GM12878 (cell line): ENCODE measurements around the gene RAB40B. TPM values are rescaled to one million over a fixed set of nuclear protein-coding genes. Genes with fewer than 3 reads are reported as not detected.

Source experiments
- ATAC-seq: fragments of 200-7000 bp; cut with Tn5 transposase; 3 replicates; pipeline ENCODE4 v1.9.1; 2020; ENCODE audit warnings: mild to moderate bottlenecking, moderate library complexity
- BruUV-seq: library from RNA; stranded (reverse); fragments of 400-500 nt; replicated peaks from 2 replicates; lab custom pipeline; 2021; lab: Mats Ljungman, UMichigan
- CTCF ChIA-PET: fragments of 300-600 bp; sonication (Branson Sonifier 250); formaldehyde crosslinking; extraction: SDS; loops from one replicate; lab custom pipeline; 2021; ENCODE audit warnings: inconsistent platforms; lab: Yijun Ruan, JAX
- POLR2A ChIA-PET: fragments of 350-600 bp; formaldehyde crosslinking; extraction: SDS; loops from one replicate; lab custom pipeline; 2021; ENCODE audit warnings: inconsistent platforms; lab: Charles Lee
- RAD21 ChIA-PET: fragments of 300-600 bp; sonication (Branson Sonifier 250); formaldehyde crosslinking; loops from one replicate; lab custom pipeline; 2023; ENCODE audit warnings: antibody characterized with exemption; ENCODE audit not compliant: unreplicated experiment; lab: Charles Lee
- SMC1A ChIA-PET: fragments of 300-600 bp; sonication (Branson Sonifier 250); formaldehyde crosslinking; loops from one replicate; lab custom pipeline; 2023; ENCODE audit not compliant: unreplicated experiment, uncharacterized antibody; lab: Charles Lee
- DNase-seq: peaks from one replicate; pipeline ENCODE4 v3.0.0-alpha.2; 2011; ENCODE audit warnings: low read depth, low spot score
- FAIRE-seq: peaks from 3 replicates; lab custom pipeline; 2011; peaks lifted over from hg19 to GRCh38; lab: Jason Lieb, UNC
- H2AFZ ChIP-seq: 2 replicates; pipeline ENCODE4 v1.6.0; 2011; ENCODE audit warnings: low read depth, low read length, control low read depth; ENCODE audit not compliant: control insufficient read depth
- H3K27ac ChIP-seq: 2 replicates; pipeline ENCODE4 v1.5.1; 2011; ENCODE audit warnings: control low read depth; ENCODE audit not compliant: control insufficient read depth, insufficient read depth
- H3K27me3 ChIP-seq, 2 experiments: replicated peaks in 1 of 2; 2 replicates each; pipeline versions ENCODE4 v1.6.0 to v1.6.1; 2011; ENCODE audit warnings: low read length in 1 of 2; ENCODE audit not compliant: control insufficient read depth in 2 of 2, insufficient read depth in 2 of 2
- H3K36me3 ChIP-seq, 2 experiments: 2 replicates each; pipeline ENCODE4 v1.5.1; 2011; ENCODE audit warnings: low read length in 1 of 2; ENCODE audit not compliant: control insufficient read depth in 2 of 2, insufficient read depth in 2 of 2
- H3K4me1 ChIP-seq: 2 replicates; pipeline ENCODE4 v1.6.1; 2011; ENCODE audit warnings: mild to moderate bottlenecking, low read length, moderate library complexity, mixed read lengths; ENCODE audit not compliant: control insufficient read depth, insufficient read depth
- H3K4me2 ChIP-seq: 2 replicates; pipeline ENCODE4 v1.6.0; 2011; ENCODE audit warnings: control low read depth; ENCODE audit not compliant: control insufficient read depth, insufficient read depth
- H3K4me3 ChIP-seq: fragments of 200-600 bp; sonication (generic); 2 replicates; pipeline ENCODE4 v1.5.1; 2016
- H3K79me2 ChIP-seq: 2 replicates; pipeline ENCODE4 v1.6.0; 2011; ENCODE audit warnings: low read length; ENCODE audit not compliant: control insufficient read depth, insufficient read depth
- H3K9ac ChIP-seq: 2 replicates; pipeline ENCODE4 v1.8.0; 2011; ENCODE audit warnings: low read length, control low read depth, mixed read lengths; ENCODE audit not compliant: control insufficient read depth, insufficient read depth
- H3K9me3 ChIP-seq: replicated peaks from 3 replicates; pipeline ENCODE4 v1.5.1; 2011; ENCODE audit warnings: mild to moderate bottlenecking, low read length; ENCODE audit not compliant: control insufficient read depth, insufficient read depth
- H4K20me1 ChIP-seq: 2 replicates; pipeline ENCODE4 v1.6.0; 2011; ENCODE audit not compliant: control insufficient read depth, insufficient read depth
- CHD2 ChIP-seq: IDR thresholded peaks from 2 replicates; pipeline ENCODE4 v1.6.1; 2011; ENCODE audit warnings: low read depth, low read length, improper control_type of control experiment, borderline replicate concordance
- MEF2A ChIP-seq: IDR thresholded peaks from 2 replicates; pipeline ENCODE4 v1.6.1; 2011; ENCODE audit warnings: low read depth, mild to moderate bottlenecking, low read length, moderate library complexity; ENCODE audit not compliant: insufficient read depth
- MXI1 ChIP-seq: fragments of 150-350 bp; IDR thresholded peaks from 2 replicates; pipeline ENCODE4 v1.6.1; 2011; ENCODE audit warnings: low read depth, mild to moderate bottlenecking, inconsistent platforms, low read length, improper control_type of control experiment
- SMARCA5 ChIP-seq: fragments of 450-650 bp; IDR thresholded peaks from 2 replicates; pipeline ENCODE4 v1.6.1; 2017; ENCODE audit warnings: mild to moderate bottlenecking
- SREBF2 ChIP-seq: IDR thresholded peaks from 2 replicates; pipeline ENCODE4 v1.6.1; 2012; ENCODE audit warnings: mild to moderate bottlenecking, low read length
- WGBS: methylation state at CpG from one replicate; pipeline ENCODE4 v1.1.6; 2016; ENCODE audit warnings: low lambda C conversion rate; ENCODE audit not compliant: insufficient replicate concordance, insufficient coverage; ENCODE audit errors: missing lambda C conversion rate; 5-methylcytosine and 5-hydroxymethylcytosine counted together
- in situ Hi-C: fragments of 300-500 bp; cut with MboI; formaldehyde crosslinking; loops from 9 replicates; pipeline ENCODE4 v1.14.3; 2018; ENCODE audit warnings: mixed read lengths
- intact Hi-C: fragments of 100-400 bp; cut with micrococcal nuclease; formaldehyde crosslinking; loops from one replicate; pipeline ENCODE4 v1.14.2; 2022; ENCODE audit not compliant: unreplicated experiment
- polyA plus RNA-seq, 11 experiments: library from polyadenylated mRNA; depleted of rRNA in 4 of 11; unstranded in 6 of 11; stranded (reverse) in 5 of 11; fragments of >200 nt; fragmentation: Nextera tagmentation in 4 of 11; fragmentation: Illumina TruSeq in 1 of 11; extraction: Ambion mirVana in 4 of 11; extraction: Trizol in 1 of 11; gene quantifications; 1 replicate in 1 of 11; 2 replicates in 10 of 11; pipeline versions ENCODE4 v1.2.1 to v1.2.3, GENCODE V29; 2011 to 2016; ENCODE audit warnings: inconsistent platforms in 2 of 11, missing spikeins in 2 of 11, low read depth in 1 of 11
- total RNA-seq, 4 experiments: library from RNA; depleted of rRNA in 3 of 4; stranded (reverse); fragments of >200 nt in 3 of 4; fragmentation: Illumina TruSeq in 1 of 4; extraction: Trizol in 1 of 4; gene quantifications; 2 replicates each; pipeline versions ENCODE4 v1.2.1 to v1.2.3, GENCODE V29; 2013 to 2021
- TF ChIP-seq, protein P1 (sequence below): IDR thresholded peaks from 2 replicates; pipeline ENCODE4 v1.6.1; 2012; ENCODE audit warnings: low read depth, low read length, improper control_type of control experiment
- TF ChIP-seq, protein P2 (sequence below), 3 experiments: IDR thresholded peaks in 2 of 3; conservative IDR thresholded peaks in 1 of 3; 2 replicates each; pipeline ENCODE4 v1.5.1; 2011; ENCODE audit warnings: low read depth in 3 of 3, low read length in 3 of 3, mild to moderate bottlenecking in 3 of 3, control low read depth in 2 of 3, moderate library complexity in 2 of 3, inconsistent platforms in 1 of 3, mixed read lengths in 1 of 3; ENCODE audit not compliant: control insufficient read depth in 2 of 3, insufficient read depth in 1 of 3; ENCODE audit errors: extremely low read depth in 1 of 3
- TF ChIP-seq, protein P3 (sequence below): fragments of 450-650 bp; IDR thresholded peaks from 2 replicates; pipeline ENCODE4 v1.6.1; 2017; ENCODE audit warnings: mild to moderate bottlenecking, low read depth, inconsistent platforms; ENCODE audit not compliant: poor library complexity, severe bottlenecking
- TF ChIP-seq, protein P4 (sequence below): fragments of 150-350 bp; IDR thresholded peaks from 2 replicates; pipeline ENCODE4 v1.6.1; 2014; ENCODE audit warnings: mild to moderate bottlenecking, low read depth, low read length

RAB40B gene
- total and polyA plus RNA-seq, 10 of the 15 experiments (the other 5 are each of a cell fraction or from before 2014, with no cell fraction given): 0.06 to 2.8 (median 1.4) TPM

DNA sequence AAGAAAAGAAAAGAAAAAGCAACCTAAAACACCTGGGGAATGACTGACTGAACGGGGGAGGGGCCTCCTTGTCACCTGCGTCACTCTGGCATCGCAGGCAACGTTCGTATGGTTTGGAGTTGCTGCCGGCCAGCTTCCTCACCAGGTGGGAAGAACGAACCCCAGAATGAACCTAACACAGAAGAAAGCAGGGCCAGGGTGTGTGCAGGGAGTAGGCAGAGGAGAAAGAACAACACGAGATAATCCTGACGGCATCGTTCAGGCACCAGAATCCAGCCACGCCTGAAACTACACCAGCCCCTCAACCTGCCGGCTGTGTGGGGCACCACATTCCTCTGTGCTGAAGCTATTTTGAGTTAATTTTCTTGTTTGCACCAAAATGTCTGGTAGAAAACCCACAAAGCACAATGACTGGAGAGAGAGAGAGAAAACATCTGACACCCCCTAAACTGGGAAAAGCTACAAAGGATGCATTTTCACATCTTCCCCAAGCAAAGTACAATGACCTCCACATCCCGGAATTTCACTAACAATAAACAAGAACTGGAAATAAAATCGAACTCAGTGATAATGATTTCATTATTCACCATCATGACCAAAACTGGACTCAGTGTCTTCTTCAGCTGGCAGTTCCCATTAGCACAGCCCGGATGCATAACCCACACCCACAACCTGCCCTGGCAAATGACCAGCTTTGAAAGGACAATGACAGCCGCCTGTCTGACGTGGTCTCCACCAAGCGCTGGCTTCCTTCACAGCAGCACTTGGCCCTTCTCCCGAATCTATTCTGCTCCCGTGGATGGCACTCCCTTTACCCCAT lies 23.6 kb downstream of the RAB40B start (continued):
- TF ChIP-seq MXI1 (no peak), SMARCA5 (no peak)
- TF ChIP-seq, all 136 proteins: peak for 0

DNA sequence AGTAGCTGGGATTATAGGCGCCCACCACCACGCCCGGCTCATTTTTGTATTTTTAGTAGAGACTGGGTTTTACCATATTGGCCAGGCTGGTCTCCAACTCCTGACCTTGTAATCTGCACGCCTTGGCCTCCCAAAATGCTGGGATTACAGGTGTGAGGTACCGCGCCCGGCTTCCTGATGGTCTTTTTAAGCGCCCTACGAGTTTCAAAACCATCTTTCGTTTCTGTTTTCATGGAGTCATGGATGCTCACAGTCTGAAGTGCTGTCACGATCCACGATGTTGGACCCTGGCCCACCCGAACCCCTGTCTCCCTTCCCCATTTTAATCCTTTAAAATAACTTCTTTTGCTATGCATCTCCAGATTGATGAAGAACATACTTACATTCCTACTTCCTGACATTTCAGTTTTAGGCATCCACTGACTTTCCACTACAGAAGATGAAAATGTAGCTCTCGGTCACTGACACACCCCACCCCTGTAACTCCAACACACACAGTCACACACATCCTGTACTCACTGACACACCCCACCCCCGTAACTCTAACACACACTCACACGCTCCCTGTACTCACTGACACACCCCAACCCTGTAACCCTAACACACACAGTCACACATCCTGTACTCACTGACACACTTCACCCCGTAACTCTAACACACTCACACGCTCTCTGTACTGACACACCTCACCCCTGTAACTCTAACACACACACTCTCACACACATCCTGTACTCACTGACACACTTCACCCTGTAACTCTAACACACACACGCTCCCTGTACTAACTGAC lies 27.6 kb downstream of the RAB40B start:
- ChIA-PET SMC1A (no interaction called here), POLR2A (no interaction called here), RAD21 (no interaction called here), CTCF (interaction anchor here (1.3 kb wide), 1 partner anchor 97 kb away, joined by 3 read pairs; no protein-coding TSS in a partner anchor)
- no TSS peak for BruUV-seq
- intact Hi-C loops: no loop called here
- FAIRE-seq: no peak
- Histone ChIP-seq H3K36me3 (no peaks in the 10 kb centered on the region), H4K20me1 (no peaks in the 10 kb centered on the region), H3K27me3 (no peaks in the 10 kb centered on the region), H3K9ac (no peak overlapping the region), H3K4me3 (no peak overlapping the region), H3K9me3 (no peaks in the 10 kb centered on the region), H2AFZ (no peak overlapping the region), H3K4me2 (no peak overlapping the region), H3K27ac (no peak overlapping the region), H3K79me2 (no peaks in the 10 kb centered on the region), H3K4me1 (no peaks in the 10 kb centered on the region)
- ATAC-seq: no peak
- 68% methylated on average over 19 of the region's 19 CpGs for WGBS
- no peak for DNase-seq
- in situ Hi-C loops: no loop called here
- TF ChIP-seq, protein P1, sequence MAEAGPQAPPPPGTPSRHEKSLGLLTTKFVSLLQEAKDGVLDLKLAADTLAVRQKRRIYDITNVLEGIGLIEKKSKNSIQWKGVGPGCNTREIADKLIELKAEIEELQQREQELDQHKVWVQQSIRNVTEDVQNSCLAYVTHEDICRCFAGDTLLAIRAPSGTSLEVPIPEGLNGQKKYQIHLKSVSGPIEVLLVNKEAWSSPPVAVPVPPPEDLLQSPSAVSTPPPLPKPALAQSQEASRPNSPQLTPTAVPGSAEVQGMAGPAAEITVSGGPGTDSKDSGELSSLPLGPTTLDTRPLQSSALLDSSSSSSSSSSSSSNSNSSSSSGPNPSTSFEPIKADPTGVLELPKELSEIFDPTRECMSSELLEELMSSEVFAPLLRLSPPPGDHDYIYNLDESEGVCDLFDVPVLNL: no peak
- no peak for TF ChIP-seq CHD2
- no peak for TF ChIP-seq MEF2A
- TF ChIP-seq, protein P2, sequence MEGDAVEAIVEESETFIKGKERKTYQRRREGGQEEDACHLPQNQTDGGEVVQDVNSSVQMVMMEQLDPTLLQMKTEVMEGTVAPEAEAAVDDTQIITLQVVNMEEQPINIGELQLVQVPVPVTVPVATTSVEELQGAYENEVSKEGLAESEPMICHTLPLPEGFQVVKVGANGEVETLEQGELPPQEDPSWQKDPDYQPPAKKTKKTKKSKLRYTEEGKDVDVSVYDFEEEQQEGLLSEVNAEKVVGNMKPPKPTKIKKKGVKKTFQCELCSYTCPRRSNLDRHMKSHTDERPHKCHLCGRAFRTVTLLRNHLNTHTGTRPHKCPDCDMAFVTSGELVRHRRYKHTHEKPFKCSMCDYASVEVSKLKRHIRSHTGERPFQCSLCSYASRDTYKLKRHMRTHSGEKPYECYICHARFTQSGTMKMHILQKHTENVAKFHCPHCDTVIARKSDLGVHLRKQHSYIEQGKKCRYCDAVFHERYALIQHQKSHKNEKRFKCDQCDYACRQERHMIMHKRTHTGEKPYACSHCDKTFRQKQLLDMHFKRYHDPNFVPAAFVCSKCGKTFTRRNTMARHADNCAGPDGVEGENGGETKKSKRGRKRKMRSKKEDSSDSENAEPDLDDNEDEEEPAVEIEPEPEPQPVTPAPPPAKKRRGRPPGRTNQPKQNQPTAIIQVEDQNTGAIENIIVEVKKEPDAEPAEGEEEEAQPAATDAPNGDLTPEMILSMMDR (IDR thresholded peaks at IDR 0.05 in 2 of 3, conservative IDR thresholded peaks at IDR 0.05 in 1 of 3; ENCODE audit: control insufficient read depth in 2 of 3, extremely low read depth in 1 of 3, insufficient read depth in 1 of 3, low read depth in 3 of 3, low read length in 3 of 3): no peak
- TF ChIP-seq, protein P3, sequence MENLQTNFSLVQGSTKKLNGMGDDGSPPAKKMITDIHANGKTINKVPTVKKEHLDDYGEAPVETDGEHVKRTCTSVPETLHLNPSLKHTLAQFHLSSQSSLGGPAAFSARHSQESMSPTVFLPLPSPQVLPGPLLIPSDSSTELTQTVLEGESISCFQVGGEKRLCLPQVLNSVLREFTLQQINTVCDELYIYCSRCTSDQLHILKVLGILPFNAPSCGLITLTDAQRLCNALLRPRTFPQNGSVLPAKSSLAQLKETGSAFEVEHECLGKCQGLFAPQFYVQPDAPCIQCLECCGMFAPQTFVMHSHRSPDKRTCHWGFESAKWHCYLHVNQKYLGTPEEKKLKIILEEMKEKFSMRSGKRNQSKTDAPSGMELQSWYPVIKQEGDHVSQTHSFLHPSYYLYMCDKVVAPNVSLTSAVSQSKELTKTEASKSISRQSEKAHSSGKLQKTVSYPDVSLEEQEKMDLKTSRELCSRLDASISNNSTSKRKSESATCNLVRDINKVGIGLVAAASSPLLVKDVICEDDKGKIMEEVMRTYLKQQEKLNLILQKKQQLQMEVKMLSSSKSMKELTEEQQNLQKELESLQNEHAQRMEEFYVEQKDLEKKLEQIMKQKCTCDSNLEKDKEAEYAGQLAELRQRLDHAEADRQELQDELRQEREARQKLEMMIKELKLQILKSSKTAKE: no peak
- no peak for TF ChIP-seq SREBF2
- TF ChIP-seq, protein P4, sequence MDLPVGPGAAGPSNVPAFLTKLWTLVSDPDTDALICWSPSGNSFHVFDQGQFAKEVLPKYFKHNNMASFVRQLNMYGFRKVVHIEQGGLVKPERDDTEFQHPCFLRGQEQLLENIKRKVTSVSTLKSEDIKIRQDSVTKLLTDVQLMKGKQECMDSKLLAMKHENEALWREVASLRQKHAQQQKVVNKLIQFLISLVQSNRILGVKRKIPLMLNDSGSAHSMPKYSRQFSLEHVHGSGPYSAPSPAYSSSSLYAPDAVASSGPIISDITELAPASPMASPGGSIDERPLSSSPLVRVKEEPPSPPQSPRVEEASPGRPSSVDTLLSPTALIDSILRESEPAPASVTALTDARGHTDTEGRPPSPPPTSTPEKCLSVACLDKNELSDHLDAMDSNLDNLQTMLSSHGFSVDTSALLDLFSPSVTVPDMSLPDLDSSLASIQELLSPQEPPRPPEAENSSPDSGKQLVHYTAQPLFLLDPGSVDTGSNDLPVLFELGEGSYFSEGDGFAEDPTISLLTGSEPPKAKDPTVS: no peak
